Stomach smooth muscle (tissue), 2 donors: ENCODE results near the gene CPOX.

Experiments used
- H3K27ac ChIP-seq: one replicate; pipeline ENCODE4 v1.7.0; 2013; ENCODE audit warnings: mild to moderate bottlenecking, low read length, inconsistent platforms
- H3K27me3 ChIP-seq, 2 donors: one replicate each; pipeline ENCODE4 v1.7.0; 2013; ENCODE audit warnings: low read length in 2 of 2; ENCODE audit not compliant: insufficient read depth in 2 of 2, control insufficient read depth in 1 of 2
- H3K36me3 ChIP-seq, 2 donors: one replicate each; pipeline ENCODE4 v1.7.0; 2013; ENCODE audit warnings: low read length in 2 of 2; ENCODE audit not compliant: control insufficient read depth in 2 of 2, insufficient read depth in 2 of 2
- H3K4me1 ChIP-seq: one replicate; pipeline ENCODE4 v1.7.0; 2013; ENCODE audit warnings: low read length; ENCODE audit not compliant: control insufficient read depth, insufficient read depth
- H3K4me3 ChIP-seq, 2 donors: one replicate each; pipeline ENCODE4 v1.7.0; 2013; ENCODE audit warnings: low read length in 2 of 2
- H3K9ac ChIP-seq, 2 donors: one replicate each; pipeline ENCODE4 v1.7.0; 2013; ENCODE audit warnings: low read length in 2 of 2, mild to moderate bottlenecking in 1 of 2
- H3K9me3 ChIP-seq, 2 donors: one replicate each; pipeline ENCODE4 v1.7.0; 2013; ENCODE audit warnings: low read length in 2 of 2; ENCODE audit not compliant: control insufficient read depth in 2 of 2
- donor health status: healthy.
- donor health status: Pancreatic carcinoma.

Gene CPOX

DNA sequence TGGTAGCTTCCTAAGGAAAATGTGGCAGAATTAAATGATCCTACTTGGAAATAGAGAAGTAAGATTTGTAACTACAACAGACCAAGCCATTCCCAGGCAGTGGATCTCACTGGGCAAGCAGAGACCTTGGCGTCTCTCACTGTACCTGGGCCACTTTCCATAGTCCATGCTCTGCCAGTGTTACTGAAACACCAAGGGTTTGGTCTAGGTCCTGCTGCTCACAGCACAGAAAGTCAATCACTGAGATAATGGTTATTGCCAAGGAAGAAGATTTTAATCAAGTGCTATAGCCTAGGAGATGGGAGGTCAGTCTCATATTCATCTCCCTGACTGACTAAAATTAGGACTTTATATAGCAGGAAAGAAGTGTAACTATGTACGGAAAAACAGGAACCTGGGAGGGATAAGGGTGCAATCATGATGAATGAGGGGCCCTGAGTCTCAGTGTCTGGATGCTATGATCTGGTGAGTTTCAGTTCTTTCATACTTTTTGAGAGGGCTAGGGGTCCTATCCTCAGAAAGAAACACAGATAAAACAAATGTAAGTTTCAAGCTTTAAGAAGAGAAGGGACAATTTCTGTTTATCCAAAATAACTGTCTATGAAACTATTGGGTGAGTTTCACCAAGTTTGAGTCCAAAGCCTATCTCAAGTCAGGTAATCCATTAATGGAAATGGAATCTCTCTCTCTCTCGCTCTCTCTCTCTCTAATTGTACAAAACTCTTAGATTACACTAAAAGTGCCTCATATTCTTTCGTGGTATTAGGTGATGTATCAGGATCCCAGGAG is 41.0 kb downstream of the CPOX start:
- no peak overlapping the region for H3K27ac ChIP-seq
- no peaks in the 10 kb centered on the region for H3K9me3 ChIP-seq
- no peak overlapping the region for H3K4me3 ChIP-seq
- H3K36me3 ChIP-seq = no peaks in the 10 kb centered on the region
- H3K9ac ChIP-seq = no peak overlapping the region
- no peaks in the 10 kb centered on the region for H3K27me3 ChIP-seq
- H3K4me1 ChIP-seq = no peaks in the 10 kb centered on the region

DNA sequence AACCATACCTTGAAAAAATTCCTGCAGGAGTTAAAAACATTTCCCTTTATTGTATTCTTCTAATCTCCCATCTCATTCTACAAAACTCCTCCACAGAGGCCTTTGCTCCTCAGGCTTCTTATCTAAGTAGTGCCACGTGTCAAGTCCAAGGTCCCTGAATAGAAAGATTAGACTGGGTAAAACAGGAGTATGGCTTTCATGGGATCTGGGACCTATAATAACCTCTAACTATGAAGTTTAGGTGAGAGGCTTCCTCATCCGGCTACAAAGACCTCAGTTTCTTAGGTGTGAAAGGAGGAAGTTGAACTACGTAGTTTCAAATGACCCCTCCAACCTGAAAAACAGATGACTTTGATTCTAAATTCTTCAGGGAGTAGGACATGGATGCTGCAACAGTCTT is 41.7 kb downstream of the CPOX start:
- no peak overlapping the region for H3K9ac ChIP-seq
- H3K27ac ChIP-seq = no peak overlapping the region
- no peak overlapping the region for H3K4me3 ChIP-seq
- H3K36me3 ChIP-seq = no peaks in the 10 kb centered on the region
- H3K9me3 ChIP-seq = no peaks in the 10 kb centered on the region
- H3K27me3 ChIP-seq = no peaks in the 10 kb centered on the region
- H3K4me1 ChIP-seq = no peaks in the 10 kb centered on the region

DNA sequence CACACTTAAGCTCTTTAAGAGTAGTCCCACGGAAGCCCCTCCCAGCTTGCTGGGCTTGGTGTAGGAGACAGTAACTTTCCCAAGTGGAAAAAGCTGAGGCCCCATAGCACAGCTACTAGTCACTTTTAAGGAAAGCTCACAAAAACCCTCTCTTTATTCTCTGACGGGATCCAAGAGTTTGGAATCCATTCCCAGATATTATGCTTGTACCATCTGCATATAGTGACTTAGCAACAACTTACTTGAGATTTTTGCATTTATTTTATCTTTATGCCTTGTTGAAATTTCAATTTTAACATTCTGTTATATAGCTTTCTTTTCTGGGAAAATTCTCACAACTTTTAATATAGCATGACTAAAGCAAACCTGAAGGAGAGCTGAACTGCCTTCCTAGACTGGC is 42.2 kb downstream of the CPOX start:
- no peaks in the 10 kb centered on the region for H3K27me3 ChIP-seq
- no peak overlapping the region for H3K27ac ChIP-seq
- H3K9ac ChIP-seq = no peak overlapping the region
- no peaks in the 10 kb centered on the region for H3K36me3 ChIP-seq
- H3K4me1 ChIP-seq = no peaks in the 10 kb centered on the region
- H3K4me3 ChIP-seq = no peak overlapping the region
- no peaks in the 10 kb centered on the region for H3K9me3 ChIP-seq

DNA sequence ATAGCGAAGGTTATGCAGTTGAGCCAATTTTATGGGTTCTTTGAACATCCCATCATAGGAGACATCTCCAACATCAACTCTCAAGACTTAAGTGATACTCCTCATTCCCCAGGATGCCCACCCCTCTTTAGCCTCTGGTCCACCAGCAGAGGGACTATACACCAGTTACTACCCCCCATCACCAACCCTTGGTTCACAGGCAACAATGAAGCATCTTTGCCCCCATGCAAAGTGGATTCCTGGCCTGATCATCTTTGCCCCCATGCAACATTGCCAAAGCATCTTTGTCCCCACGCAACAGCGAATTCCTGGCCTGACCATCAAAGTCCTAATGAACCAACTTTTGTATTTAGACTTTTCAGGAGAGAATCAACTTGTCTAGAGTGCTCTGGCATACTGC is 42.6 kb downstream of the CPOX start:
- Histone ChIP-seq H3K27ac (no peak overlapping the region), H3K4me3 (no peak overlapping the region), H3K36me3 (no peaks in the 10 kb centered on the region), H3K4me1 (no peaks in the 10 kb centered on the region), H3K27me3 (no peaks in the 10 kb centered on the region), H3K9me3 (no peaks in the 10 kb centered on the region), H3K9ac (no peak overlapping the region)

DNA sequence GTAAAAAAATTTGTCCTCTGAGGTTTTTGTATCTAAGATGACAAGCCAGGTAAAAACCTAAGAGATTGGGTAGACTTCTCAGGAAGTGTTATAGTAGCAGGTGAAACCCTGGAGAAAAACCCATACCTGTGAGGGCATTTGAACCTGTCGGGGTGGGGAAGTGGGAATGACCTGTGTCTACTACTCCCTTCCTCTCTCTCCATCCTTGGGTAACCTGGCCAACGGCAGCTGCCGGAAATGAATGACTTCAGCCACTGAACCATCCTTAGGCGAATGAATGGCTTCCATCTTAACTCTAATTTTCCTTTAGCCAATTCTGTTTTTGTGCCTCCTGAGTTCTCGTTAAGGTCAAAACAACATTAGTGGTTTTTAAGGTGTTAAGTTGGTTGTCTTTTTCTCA is 44.9 kb downstream of the CPOX start:
- Histone ChIP-seq H3K27me3 (no peaks in the 10 kb centered on the region), H3K36me3 (no peaks in the 10 kb centered on the region), H3K9me3 (no peaks in the 10 kb centered on the region), H3K4me3 (no peak overlapping the region), H3K4me1 (no peaks in the 10 kb centered on the region), H3K27ac (no peak overlapping the region), H3K9ac (no peak overlapping the region)

DNA sequence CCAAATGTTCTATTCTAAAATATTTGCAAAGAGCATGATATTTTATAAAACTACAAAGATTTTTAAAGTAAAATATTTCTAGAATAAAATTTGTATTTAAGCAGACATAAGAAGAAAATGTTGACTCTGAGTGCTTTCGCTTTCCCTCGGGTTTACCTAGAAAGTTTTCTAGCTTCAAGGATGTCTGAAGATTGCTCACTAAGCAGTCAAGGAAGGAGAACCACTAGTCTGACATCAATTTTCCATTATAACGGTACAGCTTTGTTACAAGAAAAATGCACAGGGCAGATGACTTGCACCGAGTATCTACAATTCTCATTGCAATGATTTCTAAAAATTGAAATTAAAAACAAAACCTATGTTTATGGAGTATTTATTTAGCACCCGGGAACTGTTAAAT is 47.5 kb downstream of the CPOX start:
- Histone ChIP-seq H3K27ac (no peak overlapping the region), H3K36me3 (no peaks in the 10 kb centered on the region), H3K9ac (no peak overlapping the region), H3K27me3 (no peaks in the 10 kb centered on the region), H3K4me1 (no peaks in the 10 kb centered on the region), H3K9me3 (no peaks in the 10 kb centered on the region), H3K4me3 (no peak overlapping the region)

DNA sequence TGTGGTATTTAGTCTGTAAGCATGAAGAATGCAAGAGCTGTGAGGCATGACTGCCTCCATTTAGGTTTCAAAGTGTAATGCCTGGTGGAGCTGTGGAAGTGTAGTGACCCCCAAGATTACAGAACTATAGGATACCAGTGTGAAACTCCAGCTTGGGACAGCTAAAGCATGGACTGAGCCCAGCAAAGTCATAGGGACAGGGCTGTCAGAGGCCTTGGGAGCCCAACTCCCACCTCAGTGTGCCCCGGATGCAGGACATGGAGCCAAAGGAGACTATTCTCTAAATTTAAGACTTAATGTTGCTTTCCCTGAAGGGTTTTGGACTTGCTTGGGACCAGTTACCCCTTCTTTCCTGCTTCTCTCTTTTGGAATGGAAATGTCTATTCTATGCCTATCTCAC is 50.8 kb downstream of the CPOX start:
- Histone ChIP-seq H3K27ac (no peak overlapping the region), H3K9ac (no peak overlapping the region), H3K4me3 (no peak overlapping the region), H3K4me1 (no peaks in the 10 kb centered on the region), H3K36me3 (no peaks in the 10 kb centered on the region), H3K27me3 (no peaks in the 10 kb centered on the region), H3K9me3 (no peaks in the 10 kb centered on the region)

DNA sequence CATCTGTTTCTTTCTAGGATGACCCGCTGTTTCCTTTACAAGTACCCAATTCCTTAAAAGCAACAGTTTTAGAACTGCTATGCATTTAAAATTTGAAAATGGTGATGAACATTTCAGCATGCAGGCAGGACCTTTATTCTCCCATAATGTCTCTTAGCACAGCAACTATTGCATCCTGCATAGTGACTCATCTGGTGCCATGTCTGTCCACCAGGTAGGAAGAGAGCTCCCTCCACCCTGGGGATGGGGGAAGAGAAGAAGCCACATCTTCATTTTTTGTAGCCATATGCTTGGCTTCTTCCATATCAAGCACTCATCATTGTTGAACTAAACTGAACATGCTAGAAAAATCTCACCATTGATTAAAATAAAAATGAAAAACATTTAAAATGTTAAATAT is 51.7 kb downstream of the CPOX start:
- no peak overlapping the region for H3K9ac ChIP-seq
- H3K4me1 ChIP-seq = no peaks in the 10 kb centered on the region
- no peaks in the 10 kb centered on the region for H3K27me3 ChIP-seq
- no peaks in the 10 kb centered on the region for H3K36me3 ChIP-seq
- no peak overlapping the region for H3K27ac ChIP-seq
- H3K9me3 ChIP-seq = no peaks in the 10 kb centered on the region
- H3K4me3 ChIP-seq = no peak overlapping the region

DNA sequence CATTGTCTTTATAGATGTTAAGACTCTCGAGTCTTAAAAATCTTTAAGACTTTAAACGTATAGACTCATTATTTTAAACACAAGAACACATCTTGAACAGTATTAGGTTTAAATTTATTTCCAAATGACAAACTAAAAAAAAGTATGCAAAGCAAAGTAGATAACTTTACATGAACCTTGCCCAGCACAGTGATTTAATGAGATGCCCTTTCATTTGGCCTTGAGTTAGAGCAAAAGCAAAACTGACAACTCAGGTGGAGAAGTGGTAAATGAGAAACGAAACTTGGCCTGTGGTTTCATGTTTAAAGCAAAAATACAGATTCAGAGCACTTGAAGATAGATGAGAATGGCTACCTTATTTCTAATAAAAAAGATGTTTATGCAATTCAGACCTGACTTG is 53.1 kb downstream of the CPOX start:
- Histone ChIP-seq H3K4me3 (no peak overlapping the region), H3K9ac (no peak overlapping the region), H3K27me3 (no peaks in the 10 kb centered on the region), H3K36me3 (no peaks in the 10 kb centered on the region), H3K27ac (no peak overlapping the region), H3K4me1 (no peaks in the 10 kb centered on the region), H3K9me3 (no peaks in the 10 kb centered on the region)

DNA sequence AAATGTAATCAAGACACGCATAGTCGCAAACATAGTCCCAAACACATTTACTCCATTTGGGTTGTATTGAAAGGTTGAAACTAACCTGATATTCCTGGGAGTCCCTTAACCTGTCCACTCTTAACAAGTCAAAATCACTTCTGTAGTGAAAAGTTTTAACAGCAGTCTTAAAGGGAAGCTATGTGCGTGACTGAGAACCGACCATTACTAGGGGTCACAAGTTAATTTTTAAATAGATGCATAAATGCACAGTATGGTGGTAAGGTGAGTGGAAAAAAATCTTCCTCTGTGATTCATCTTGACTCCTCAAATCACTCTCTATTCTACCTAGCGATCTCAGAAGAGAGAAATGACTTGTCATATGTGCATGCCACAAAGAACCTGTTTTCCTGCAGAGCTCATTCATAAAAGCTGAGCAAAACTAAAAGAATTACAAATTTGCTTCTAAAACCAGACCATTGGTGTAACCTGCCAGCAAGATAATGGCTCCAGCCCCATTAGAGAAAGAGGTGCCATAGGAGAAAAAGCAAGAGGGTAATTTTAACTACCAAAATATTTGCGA is 56.9 kb downstream of the CPOX start:
- H3K27ac ChIP-seq = no peak overlapping the region
- H3K9me3 ChIP-seq = no peaks in the 10 kb centered on the region
- H3K27me3 ChIP-seq = no peaks in the 10 kb centered on the region
- H3K4me1 ChIP-seq = no peaks in the 10 kb centered on the region
- H3K4me3 ChIP-seq = no peak overlapping the region
- no peak overlapping the region for H3K9ac ChIP-seq
- no peaks in the 10 kb centered on the region for H3K36me3 ChIP-seq

DNA sequence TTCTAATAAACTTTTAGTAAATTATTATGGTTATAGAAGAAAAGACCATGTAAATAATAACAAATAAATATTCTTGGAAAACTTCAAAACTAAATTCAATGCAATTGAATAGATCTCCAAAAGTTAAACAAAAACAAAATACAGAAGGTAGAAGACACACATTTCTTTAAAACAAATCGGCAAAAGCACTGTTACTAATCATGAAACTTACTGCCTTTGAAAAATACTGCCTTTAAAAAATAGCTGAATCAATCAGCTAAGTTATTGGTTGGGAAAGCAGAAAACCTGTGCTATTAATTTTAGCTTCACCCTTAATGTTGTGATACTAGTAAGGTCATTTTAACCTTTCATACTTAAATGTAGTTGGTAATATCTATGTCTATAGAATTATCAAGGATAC is 58.7 kb downstream of the CPOX start:
- Histone ChIP-seq H3K27ac (no peak overlapping the region), H3K4me1 (no peaks in the 10 kb centered on the region), H3K9me3 (no peaks in the 10 kb centered on the region), H3K4me3 (no peak overlapping the region), H3K9ac (no peak overlapping the region), H3K27me3 (no peaks in the 10 kb centered on the region), H3K36me3 (no peaks in the 10 kb centered on the region)
